ENCODE measurements around the gene MRPS21.

MRPS21 gene

DNA sequence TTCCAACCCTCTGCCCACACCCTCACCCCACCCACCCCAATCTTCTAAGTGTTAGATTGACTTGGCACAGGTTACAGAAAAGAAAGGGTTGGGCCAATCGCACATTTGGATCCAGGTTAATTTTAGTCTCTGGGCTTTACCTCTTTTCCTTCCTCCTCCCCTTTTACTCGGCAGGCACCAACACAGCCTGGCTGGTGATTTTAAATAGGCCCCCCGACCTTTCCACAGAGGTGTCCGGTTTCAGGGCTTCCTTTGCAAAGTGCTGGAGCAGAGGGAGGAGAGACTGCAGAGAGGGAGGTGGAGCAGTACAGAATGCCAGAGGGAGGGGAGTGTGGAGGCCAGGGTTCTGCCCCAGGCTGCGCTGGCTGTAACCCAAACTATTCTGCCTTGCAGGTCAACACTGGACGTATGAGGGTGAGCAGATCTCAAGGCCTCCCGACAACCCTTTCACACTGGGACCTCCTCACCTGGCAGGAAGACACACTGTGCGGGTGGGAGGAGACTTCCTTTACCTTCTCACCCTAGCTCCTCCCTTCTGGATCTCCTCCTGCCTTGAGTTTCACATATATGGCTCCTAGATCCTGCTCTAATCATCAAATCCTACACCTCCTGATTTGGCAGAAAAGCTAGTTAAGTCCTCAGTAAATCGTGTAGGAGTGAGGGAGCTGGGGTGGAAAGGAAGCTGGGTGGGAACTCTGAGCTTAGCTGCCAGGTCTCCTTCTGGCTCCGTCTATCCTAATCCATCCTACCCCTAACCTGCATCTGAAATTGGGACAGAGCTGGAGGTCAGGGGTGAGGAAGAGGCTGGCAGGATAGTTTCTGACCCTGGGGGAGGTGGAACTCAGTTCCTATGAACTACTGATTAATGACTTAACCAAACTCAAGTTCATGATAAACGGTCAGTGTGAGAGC is 33.6 kb upstream of the MRPS21 start:
- Histone ChIP-seq H3K4me1 (ENCODE audit: insufficient read depth, insufficient read length) (no peaks in the 10 kb centered on the region), H3K4me3 (ENCODE audit: insufficient read length, low read depth) (peak overlapping the region; percentile 63), H3K36me3 (ENCODE audit: insufficient read depth, insufficient read length, low read length) (peaks cover 28% of the 10 kb centered on the region), H3K27me3 (ENCODE audit: insufficient read depth, insufficient read length) (no peaks in the 10 kb centered on the region), H3K9ac (ENCODE audit: insufficient read length, low read depth) (peak overlapping the region; percentile 85), H3K9me3 (ENCODE audit: insufficient read depth, low read length) (no peaks in the 10 kb centered on the region)
- DNase-seq (ENCODE audit: low read depth, low spot score), result peak; percentile 90
- TF ChIP-seq YY1 (IDR thresholded peaks at IDR 0.05; ENCODE audit: insufficient read depth, insufficient read length), result no peak
- no peak for TF ChIP-seq SUZ12 (IDR thresholded peaks at IDR 0.05; ENCODE audit: extremely low read depth, insufficient read depth, insufficient read length)
- TF ChIP-seq ZNF274 (IDR thresholded peaks at IDR 0.05; ENCODE audit: low read depth, low read length), result no peak

DNA sequence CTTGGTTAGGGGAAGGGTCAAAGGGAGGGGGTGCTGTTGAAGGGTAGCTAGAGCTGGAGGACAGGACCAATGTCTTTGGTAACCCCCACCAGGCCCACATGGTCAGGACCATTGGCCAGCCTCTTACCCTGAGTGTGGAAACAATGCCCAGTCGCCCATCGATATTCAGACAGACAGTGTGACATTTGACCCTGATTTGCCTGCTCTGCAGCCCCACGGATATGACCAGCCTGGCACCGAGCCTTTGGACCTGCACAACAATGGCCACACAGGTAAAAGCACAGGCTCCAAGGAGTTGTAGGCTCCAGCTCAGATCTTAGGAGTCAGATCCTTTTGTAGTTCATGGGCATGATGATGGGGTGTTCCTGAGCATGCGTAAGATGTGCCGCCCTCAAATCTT is 32.3 kb upstream of the MRPS21 start:
- Histone ChIP-seq H3K9me3 (ENCODE audit: insufficient read depth, low read length) (no peaks in the 10 kb centered on the region), H3K27me3 (ENCODE audit: insufficient read depth, insufficient read length) (no peaks in the 10 kb centered on the region), H3K4me1 (ENCODE audit: insufficient read depth, insufficient read length) (no peaks in the 10 kb centered on the region), H3K9ac (ENCODE audit: insufficient read length, low read depth) (no peak overlapping the region), H3K4me3 (ENCODE audit: insufficient read length, low read depth) (no peak overlapping the region), H3K36me3 (ENCODE audit: insufficient read depth, insufficient read length, low read length) (peaks cover 42% of the 10 kb centered on the region)
- TF ChIP-seq ZNF274 (IDR thresholded peaks at IDR 0.05; ENCODE audit: low read depth, low read length) (no peak), YY1 (IDR thresholded peaks at IDR 0.05; ENCODE audit: insufficient read depth, insufficient read length) (no peak), SUZ12 (IDR thresholded peaks at IDR 0.05; ENCODE audit: extremely low read depth, insufficient read depth, insufficient read length) (no peak)
- no peak for DNase-seq (ENCODE audit: low read depth, low spot score)

DNA sequence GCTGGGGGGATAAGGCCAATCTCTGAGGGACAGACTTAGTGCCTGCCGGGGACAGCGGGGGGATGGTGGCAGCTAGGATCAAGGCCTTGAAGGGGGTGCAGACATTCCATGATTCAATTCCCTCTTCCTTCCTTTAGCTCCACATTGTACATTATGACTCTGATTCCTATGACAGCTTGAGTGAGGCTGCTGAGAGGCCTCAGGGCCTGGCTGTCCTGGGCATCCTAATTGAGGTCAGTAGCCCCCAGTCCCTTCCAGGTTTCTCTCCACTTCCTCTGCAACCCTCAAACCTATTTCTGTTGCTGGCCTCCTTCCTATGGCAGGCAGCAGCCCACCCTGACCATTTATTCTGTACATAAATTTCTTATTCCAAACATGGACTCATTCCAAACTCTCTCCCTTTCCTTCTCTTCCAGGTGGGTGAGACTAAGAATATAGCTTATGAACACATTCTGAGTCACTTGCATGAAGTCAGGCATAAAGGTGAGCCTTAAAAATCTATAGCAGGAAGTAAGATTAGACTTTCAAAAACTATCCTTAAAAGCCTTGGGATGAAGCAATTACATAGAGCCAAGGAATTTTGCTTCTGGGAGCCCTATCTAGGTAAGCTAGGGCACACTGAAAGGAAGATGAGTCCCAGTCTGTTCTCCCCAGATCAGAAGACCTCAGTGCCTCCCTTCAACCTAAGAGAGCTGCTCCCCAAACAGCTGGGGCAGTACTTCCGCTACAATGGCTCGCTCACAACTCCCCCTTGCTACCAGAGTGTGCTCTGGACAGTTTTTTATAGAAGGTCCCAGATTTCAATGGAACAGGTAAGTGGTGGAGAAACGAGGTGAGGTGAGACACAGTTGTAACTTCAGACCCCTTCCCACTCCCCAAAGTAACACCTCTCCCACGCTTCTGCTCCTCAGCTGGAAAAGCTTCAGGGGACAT is 31.0 kb upstream of the MRPS21 start:
- Histone ChIP-seq H3K9me3 (ENCODE audit: insufficient read depth, low read length) (no peaks in the 10 kb centered on the region), H3K4me3 (ENCODE audit: insufficient read length, low read depth) (no peak overlapping the region), H3K27me3 (ENCODE audit: insufficient read depth, insufficient read length) (no peaks in the 10 kb centered on the region), H3K4me1 (ENCODE audit: insufficient read depth, insufficient read length) (peaks cover 5% of the 10 kb centered on the region), H3K36me3 (ENCODE audit: insufficient read depth, insufficient read length, low read length) (peaks cover 55% of the 10 kb centered on the region), H3K9ac (ENCODE audit: insufficient read length, low read depth) (no peak overlapping the region)
- DNase-seq (ENCODE audit: low read depth, low spot score), result no peak
- no peak for TF ChIP-seq YY1 (IDR thresholded peaks at IDR 0.05; ENCODE audit: insufficient read depth, insufficient read length)
- TF ChIP-seq SUZ12 (IDR thresholded peaks at IDR 0.05; ENCODE audit: extremely low read depth, insufficient read depth, insufficient read length), result no peak
- no peak for TF ChIP-seq ZNF274 (IDR thresholded peaks at IDR 0.05; ENCODE audit: low read depth, low read length)

DNA sequence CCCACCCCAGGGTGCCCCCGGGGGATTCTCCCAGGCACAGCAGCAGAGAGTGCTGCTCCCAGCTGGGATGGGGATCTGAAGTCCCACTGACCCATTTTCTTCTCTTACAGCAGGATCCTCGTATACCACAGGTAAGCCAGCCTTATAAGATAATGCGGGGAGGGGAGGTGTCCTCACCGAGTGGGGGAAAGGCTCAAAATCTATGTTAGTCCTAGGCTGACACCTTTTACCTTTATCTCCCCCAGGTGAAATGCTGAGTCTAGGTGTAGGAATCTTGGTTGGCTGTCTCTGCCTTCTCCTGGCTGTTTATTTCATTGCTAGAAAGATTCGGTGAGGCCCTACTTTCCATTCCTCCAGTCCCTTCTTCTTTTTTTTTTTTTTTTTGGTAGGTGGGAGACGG is 30.1 kb upstream of the MRPS21 start:
- Histone ChIP-seq H3K36me3 (ENCODE audit: insufficient read depth, insufficient read length, low read length) (peaks cover 58% of the 10 kb centered on the region), H3K9ac (ENCODE audit: insufficient read length, low read depth) (no peak overlapping the region), H3K4me3 (ENCODE audit: insufficient read length, low read depth) (no peak overlapping the region), H3K9me3 (ENCODE audit: insufficient read depth, low read length) (no peaks in the 10 kb centered on the region), H3K4me1 (ENCODE audit: insufficient read depth, insufficient read length) (peaks cover 7% of the 10 kb centered on the region), H3K27me3 (ENCODE audit: insufficient read depth, insufficient read length) (no peaks in the 10 kb centered on the region)
- TF ChIP-seq SUZ12 (IDR thresholded peaks at IDR 0.05; ENCODE audit: extremely low read depth, insufficient read depth, insufficient read length), result no peak
- no peak for TF ChIP-seq ZNF274 (IDR thresholded peaks at IDR 0.05; ENCODE audit: low read depth, low read length)
- no peak for TF ChIP-seq YY1 (IDR thresholded peaks at IDR 0.05; ENCODE audit: insufficient read depth, insufficient read length)
- no peak for DNase-seq (ENCODE audit: low read depth, low spot score)

DNA sequence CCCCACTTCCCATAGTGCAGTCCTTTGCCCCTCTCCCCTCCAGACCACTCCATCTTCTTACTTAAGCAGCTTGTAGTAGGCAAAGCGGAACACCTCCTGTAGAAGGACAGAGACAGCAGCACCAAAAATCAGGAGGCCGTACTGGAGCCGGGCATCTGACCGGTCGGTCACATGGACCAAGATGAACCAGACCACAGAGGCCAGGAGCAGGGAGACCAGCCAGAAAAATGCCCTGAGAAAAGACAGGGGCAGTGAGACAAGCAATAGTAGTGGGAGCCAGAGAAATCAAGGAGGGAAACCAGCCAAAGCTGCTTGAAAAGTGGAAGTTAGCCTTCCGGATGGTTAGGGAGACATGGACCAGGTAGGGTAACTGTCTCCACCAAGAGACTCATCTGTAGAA is 25.8 kb upstream of the MRPS21 start:
- no peak for DNase-seq (ENCODE audit: low read depth, low spot score)
- no peaks in the 10 kb centered on the region for H3K9me3 ChIP-seq (ENCODE audit: insufficient read depth, low read length)
- no peak for TF ChIP-seq ZNF274 (IDR thresholded peaks at IDR 0.05; ENCODE audit: low read depth, low read length)
- TF ChIP-seq SUZ12 (IDR thresholded peaks at IDR 0.05; ENCODE audit: extremely low read depth, insufficient read depth, insufficient read length), result no peak
- TF ChIP-seq YY1 (IDR thresholded peaks at IDR 0.05; ENCODE audit: insufficient read depth, insufficient read length), result no peak
- H3K9ac ChIP-seq (ENCODE audit: insufficient read length, low read depth), result peak overlapping the region; percentile 97
- no peaks in the 10 kb centered on the region for H3K27me3 ChIP-seq (ENCODE audit: insufficient read depth, insufficient read length)
- peaks cover 45% of the 10 kb centered on the region for H3K36me3 ChIP-seq (ENCODE audit: insufficient read depth, insufficient read length, low read length)
- peaks cover 16% of the 10 kb centered on the region for H3K4me1 ChIP-seq (ENCODE audit: insufficient read depth, insufficient read length)
- H3K4me3 ChIP-seq (ENCODE audit: insufficient read length, low read depth), result peak overlapping the region; percentile 98

GRCh38 chr1:150268340-150268704 is 25.3 kb upstream of the MRPS21 start:
- Histone ChIP-seq H3K4me3 (ENCODE audit: insufficient read length, low read depth) (peak overlapping the region; percentile 98), H3K36me3 (ENCODE audit: insufficient read depth, insufficient read length, low read length) (peaks cover 41% of the 10 kb centered on the region), H3K4me1 (ENCODE audit: insufficient read depth, insufficient read length) (peaks cover 20% of the 10 kb centered on the region), H3K9me3 (ENCODE audit: insufficient read depth, low read length) (no peaks in the 10 kb centered on the region), H3K27me3 (ENCODE audit: insufficient read depth, insufficient read length) (no peaks in the 10 kb centered on the region), H3K9ac (ENCODE audit: insufficient read length, low read depth) (peak overlapping the region; percentile 97)
- TF ChIP-seq YY1 (IDR thresholded peaks at IDR 0.05; ENCODE audit: insufficient read depth, insufficient read length) (no peak), ZNF274 (IDR thresholded peaks at IDR 0.05; ENCODE audit: low read depth, low read length) (no peak), SUZ12 (IDR thresholded peaks at IDR 0.05; ENCODE audit: extremely low read depth, insufficient read depth, insufficient read length) (no peak)
- no peak for DNase-seq (ENCODE audit: low read depth, low spot score)

Data from NT2/D1 (cell line).